ENCODE measurements around the gene CYP4F22.

DNA sequence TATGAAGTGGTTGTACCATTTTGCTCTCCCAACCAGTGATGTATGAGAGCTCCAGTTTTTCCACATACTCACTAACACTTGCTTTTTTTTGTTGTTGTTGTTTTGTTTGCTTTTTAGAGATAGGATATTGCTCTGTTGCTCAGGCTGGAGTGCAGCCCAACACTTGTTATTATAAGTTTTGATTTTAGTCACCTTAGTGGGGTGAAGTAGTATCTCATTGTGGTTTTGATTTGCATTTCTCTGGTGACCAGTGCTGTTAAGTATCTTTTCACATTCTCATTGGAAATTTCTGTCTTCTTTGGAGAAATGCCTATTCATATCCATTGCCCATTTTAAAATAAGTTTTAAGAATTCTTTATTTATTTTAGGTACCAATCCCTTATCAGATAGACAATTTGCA is 31.3 kb downstream of the CYP4F22 start:
- TF ChIP-seq, protein P1, sequence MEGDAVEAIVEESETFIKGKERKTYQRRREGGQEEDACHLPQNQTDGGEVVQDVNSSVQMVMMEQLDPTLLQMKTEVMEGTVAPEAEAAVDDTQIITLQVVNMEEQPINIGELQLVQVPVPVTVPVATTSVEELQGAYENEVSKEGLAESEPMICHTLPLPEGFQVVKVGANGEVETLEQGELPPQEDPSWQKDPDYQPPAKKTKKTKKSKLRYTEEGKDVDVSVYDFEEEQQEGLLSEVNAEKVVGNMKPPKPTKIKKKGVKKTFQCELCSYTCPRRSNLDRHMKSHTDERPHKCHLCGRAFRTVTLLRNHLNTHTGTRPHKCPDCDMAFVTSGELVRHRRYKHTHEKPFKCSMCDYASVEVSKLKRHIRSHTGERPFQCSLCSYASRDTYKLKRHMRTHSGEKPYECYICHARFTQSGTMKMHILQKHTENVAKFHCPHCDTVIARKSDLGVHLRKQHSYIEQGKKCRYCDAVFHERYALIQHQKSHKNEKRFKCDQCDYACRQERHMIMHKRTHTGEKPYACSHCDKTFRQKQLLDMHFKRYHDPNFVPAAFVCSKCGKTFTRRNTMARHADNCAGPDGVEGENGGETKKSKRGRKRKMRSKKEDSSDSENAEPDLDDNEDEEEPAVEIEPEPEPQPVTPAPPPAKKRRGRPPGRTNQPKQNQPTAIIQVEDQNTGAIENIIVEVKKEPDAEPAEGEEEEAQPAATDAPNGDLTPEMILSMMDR (conservative IDR thresholded peaks at IDR 0.05; ENCODE audit: low read depth, low read length): no peak
- TF ChIP-seq EZH2 (IDR thresholded peaks at IDR 0.05; ENCODE audit: borderline replicate concordance, low read depth, low read length, poor library complexity, severe bottlenecking): no peak
